Heart left ventricle (tissue), 13 donors: Measurements from ENCODE around the gene SPINK14.

ENCODE experiments used
- CTCF ChIP-seq, 12 donors: fragments of 200-600 bp; sonication (generic) in 4 of 12; IDR thresholded peaks; one replicate each; pipeline versions ENCODE4 v1.5.0 to v1.8.0; 2018 to 2022; ENCODE audit warnings: antibody characterized with exemption in 12 of 12, mild to moderate bottlenecking in 5 of 12
- POLR2A ChIP-seq, 2 donors: fragments of 450-650 bp; IDR thresholded peaks; one replicate each; pipeline ENCODE4 v1.6.1; 2017; ENCODE audit warnings: antibody characterized with exemption in 2 of 2, mild to moderate bottlenecking in 2 of 2, moderate library complexity in 2 of 2
- donor health status: ischemic (EF 13 %, LVEDD 7.1; RV severe dilation, severe dysfunction).
- donor health status: DM: no; HTN: yes; CAD: no.
- donor health status: DM: no; HTN: no; CAD: no.
- donor health status: ischemic (EF 25% LVEDD 6.9; RV normal size, moderate dysfunction).
- donor health status: ischemic (EF 25% LVEDD 5.7; RV mildly dilated, moderate dysfunction).
- donor health status: ischemic (EF 35%, LVEDD 5.7; RV mildly dilated, moderate dysfunction).
- donor health status: nonischemic (EF 11% LVEDD 7.7; RV severe dilation, severe dysfunction).
- donor health status: DM: yes; HTN: yes; CAD: no.
- donor health status: PGD.
- donor health status: ischemic (EF 29% LVEDD 5.4; RV normal size, mild dysfunction).
- donor health status: nonischemic (EF 23%, LVEDD 6.1; RV moderate dilation, normal function).

DNA sequence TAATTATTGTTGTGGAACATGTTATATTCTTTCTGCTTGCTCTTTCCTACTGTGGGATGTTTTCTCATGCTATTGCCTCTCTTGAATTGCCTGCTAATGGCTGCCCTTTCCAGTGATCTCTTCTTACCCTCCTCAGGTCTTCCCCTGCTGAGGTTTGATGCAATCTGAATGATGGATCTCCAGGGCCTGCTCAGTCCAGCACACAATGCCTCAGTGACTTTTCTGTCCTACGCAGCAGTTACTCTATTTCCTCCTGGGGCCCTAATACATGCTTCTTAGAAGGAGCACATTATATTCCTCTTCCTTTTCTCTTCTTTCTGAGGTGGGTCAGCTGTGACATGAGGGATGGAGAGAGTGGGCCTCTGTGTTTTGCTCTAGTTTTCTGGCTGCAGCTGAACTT, at the start of gene SPINK14:
- TF ChIP-seq CTCF (IDR thresholded peaks at IDR 0.05) (no peak), POLR2A (IDR thresholded peaks at IDR 0.05) (no peak)
